Right lobe of liver (tissue), 6 donors: ENCODE data around the gene DZIP1L. TPM values are rescaled to one million over a fixed set of nuclear protein-coding genes. Genes with fewer than 3 reads are reported as not detected.

Experiments
- ATAC-seq, 4 donors: fragments of 200-7000 bp; cut with Tn5 transposase; one replicate each; pipeline ENCODE4 v1.9.1; 2020; ENCODE audit warnings: mild to moderate bottlenecking in 4 of 4, moderate library complexity in 4 of 4
- DNase-seq, 3 donors: peaks; one replicate each; pipeline ENCODE4 v3.0.0-alpha.2; 2020
- H3K27ac ChIP-seq, 3 donors: fragments of 200-600 bp; one replicate each; pipeline ENCODE4 v1.8.0; 2022
- H3K27me3 ChIP-seq, 2 donors: fragments of 200-600 bp; one replicate each; pipeline ENCODE4 v1.8.0; 2022
- H3K36me3 ChIP-seq, 4 donors: fragments of 200-600 bp; sonication (generic) in 1 of 4; one replicate each; pipeline versions ENCODE4 v1.5.1 to v1.8.0; 2017 to 2022; ENCODE audit warnings: control low read depth in 1 of 4
- H3K4me1 ChIP-seq, 4 donors: fragments of 200-600 bp; sonication (generic) in 1 of 4; one replicate each; pipeline versions ENCODE4 v1.5.1 to v1.8.0; 2017 to 2022; ENCODE audit warnings: control low read depth in 1 of 4
- H3K4me3 ChIP-seq, 3 donors: fragments of 200-600 bp; one replicate each; pipeline ENCODE4 v1.8.0; 2022
- H3K9me3 ChIP-seq, 4 donors: fragments of 200-600 bp; sonication (generic) in 1 of 4; one replicate each; pipeline versions ENCODE4 v1.5.1 to v1.8.0; 2017 to 2022; ENCODE audit warnings: control low read depth in 1 of 4
- POLR2A ChIP-seq: fragments of 450-650 bp; IDR thresholded peaks from one replicate; pipeline ENCODE4 v1.6.1; 2017; ENCODE audit warnings: antibody characterized with exemption, mild to moderate bottlenecking
- WGBS: methylation state at CpG from one replicate; pipeline ENCODE4 v1.1.6; 2018; ENCODE audit warnings: low coverage, low lambda C conversion rate; ENCODE audit not compliant: insufficient coverage; ENCODE audit errors: missing lambda C conversion rate; 5-methylcytosine and 5-hydroxymethylcytosine counted together
- intact Hi-C, 2 donors: fragments of 100-400 bp; cut with DNase I; formaldehyde crosslinking; loops; one replicate each; pipeline versions ENCODE4 v1.11.2 to v1.14.1; 2022
- total RNA-seq, 6 experiments: library from RNA; depleted of rRNA in 2 of 6; stranded (reverse); fragments of >200 nt in 2 of 6; fragmentation: NEBNext Ultra II Directional in 3 of 6; extraction: Animal tissue kit (Norgen Biotek cat#: 25700) in 3 of 6; gene quantifications; one replicate each; pipeline versions ENCODE4 v1.1.0 to v1.2.4, GENCODE V29; 2016 to 2023
- TF ChIP-seq, protein P1 (sequence below), 4 donors: fragments of 200-600 bp in 3 of 4; fragments of 450-650 bp in 1 of 4; IDR thresholded peaks; one replicate each; pipeline versions ENCODE4 v1.5.1 to v1.8.0; 2016 to 2022; ENCODE audit warnings: antibody characterized with exemption in 4 of 4, mild to moderate bottlenecking in 2 of 4
- donor health status: DM: no; HTN: yes; CAD: no.
- donor health status: DM: no; HTN: no; CAD: no.
- donor health status: DM: no; HTN: no; CAD: no.
- donor health status: DM: no; HTN: yes; CAD: no.
- donor health status: DM: no; HTN: yes; CAD: no.

The DZIP1L gene
- total RNA-seq, 6 experiments from 2014 or later = 0.92 to 2.2 (median 1.2) TPM

DNA sequence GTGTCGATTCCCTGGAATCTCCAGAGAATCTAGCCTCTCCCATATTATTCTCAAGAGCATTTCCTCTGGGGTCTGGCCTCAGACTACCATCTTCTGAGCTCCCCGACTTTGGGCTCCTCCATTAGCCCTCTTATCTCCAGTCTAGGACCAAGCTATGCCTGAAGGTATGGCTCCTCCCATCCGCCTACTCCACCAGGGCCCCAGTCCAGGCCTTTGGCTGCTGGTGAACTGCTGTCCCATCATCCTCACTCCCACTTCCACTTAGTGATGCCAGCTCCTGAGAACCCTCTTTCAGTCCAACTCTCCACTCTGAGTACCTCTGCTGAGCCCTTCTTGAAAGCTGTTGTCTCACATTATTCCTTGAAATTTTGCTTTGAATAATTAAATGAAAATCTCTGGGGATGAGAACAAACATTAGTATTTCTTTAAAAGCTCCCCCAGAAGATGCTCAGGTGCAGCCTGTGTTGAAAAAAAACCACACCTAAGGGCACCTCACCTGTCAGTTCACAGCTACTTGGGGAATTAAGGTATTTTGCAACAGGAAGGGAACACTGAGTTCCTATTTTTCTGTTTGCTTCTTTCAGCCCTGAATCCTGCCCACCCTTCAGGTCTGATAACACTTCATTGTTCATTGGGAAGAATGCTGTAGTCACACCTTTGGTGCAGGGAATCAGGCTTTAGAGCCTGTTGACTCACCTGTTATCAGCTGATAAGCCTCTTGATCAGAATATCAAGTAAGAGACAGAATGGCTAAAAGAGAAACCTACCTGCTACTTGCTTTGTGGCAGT lies 95.9 kb downstream of the DZIP1L start:
- no peak overlapping the region for H3K4me3 ChIP-seq
- no peak overlapping the region for H3K27ac ChIP-seq
- intact Hi-C loops = no loop called here
- no peaks in the 10 kb centered on the region for H3K27me3 ChIP-seq
- no peaks in the 10 kb centered on the region for H3K4me1 ChIP-seq
- TF ChIP-seq POLR2A = no peak
- TF ChIP-seq, protein P1, sequence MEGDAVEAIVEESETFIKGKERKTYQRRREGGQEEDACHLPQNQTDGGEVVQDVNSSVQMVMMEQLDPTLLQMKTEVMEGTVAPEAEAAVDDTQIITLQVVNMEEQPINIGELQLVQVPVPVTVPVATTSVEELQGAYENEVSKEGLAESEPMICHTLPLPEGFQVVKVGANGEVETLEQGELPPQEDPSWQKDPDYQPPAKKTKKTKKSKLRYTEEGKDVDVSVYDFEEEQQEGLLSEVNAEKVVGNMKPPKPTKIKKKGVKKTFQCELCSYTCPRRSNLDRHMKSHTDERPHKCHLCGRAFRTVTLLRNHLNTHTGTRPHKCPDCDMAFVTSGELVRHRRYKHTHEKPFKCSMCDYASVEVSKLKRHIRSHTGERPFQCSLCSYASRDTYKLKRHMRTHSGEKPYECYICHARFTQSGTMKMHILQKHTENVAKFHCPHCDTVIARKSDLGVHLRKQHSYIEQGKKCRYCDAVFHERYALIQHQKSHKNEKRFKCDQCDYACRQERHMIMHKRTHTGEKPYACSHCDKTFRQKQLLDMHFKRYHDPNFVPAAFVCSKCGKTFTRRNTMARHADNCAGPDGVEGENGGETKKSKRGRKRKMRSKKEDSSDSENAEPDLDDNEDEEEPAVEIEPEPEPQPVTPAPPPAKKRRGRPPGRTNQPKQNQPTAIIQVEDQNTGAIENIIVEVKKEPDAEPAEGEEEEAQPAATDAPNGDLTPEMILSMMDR (IDR thresholded peaks at IDR 0.05) = no peak
- no peak for ATAC-seq
- no peak for DNase-seq
- no peaks in the 10 kb centered on the region for H3K9me3 ChIP-seq
- no peaks in the 10 kb centered on the region for H3K36me3 ChIP-seq
- WGBS = 82% methylated on average over 3 of the region's 3 CpGs

DNA sequence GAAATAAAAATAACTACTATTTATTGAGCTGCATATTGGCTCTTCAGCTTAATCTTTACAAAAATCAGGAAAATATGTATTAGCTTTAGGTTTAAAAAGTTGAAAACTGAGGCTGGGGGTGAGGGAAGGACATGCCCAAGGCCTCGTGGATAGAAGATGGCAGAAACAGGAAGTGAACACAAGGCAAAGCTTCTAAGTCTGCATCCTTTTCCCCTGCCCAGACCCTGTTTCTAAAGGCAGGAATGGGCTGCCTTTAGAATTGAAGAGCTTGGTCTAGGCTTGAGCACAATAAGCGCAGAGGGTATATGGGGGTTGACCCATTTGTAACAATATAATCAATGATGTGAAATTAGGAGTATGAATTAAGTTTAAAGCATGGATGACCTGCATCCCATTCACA lies 99.3 kb downstream of the DZIP1L start:
- H3K9me3 ChIP-seq = no peaks in the 10 kb centered on the region
- no peaks in the 10 kb centered on the region for H3K4me1 ChIP-seq
- H3K27me3 ChIP-seq = no peaks in the 10 kb centered on the region
- H3K36me3 ChIP-seq = no peaks in the 10 kb centered on the region
- DNase-seq (no peak), ATAC-seq (no peak)
- no peak overlapping the region for H3K4me3 ChIP-seq
- TF ChIP-seq POLR2A = no peak
- TF ChIP-seq, protein P1 (IDR thresholded peaks at IDR 0.05) = no peak
- WGBS = 64% methylated on average over 2 of the region's 2 CpGs
- no peak overlapping the region for H3K27ac ChIP-seq
- intact Hi-C loops = no loop called here

DNA sequence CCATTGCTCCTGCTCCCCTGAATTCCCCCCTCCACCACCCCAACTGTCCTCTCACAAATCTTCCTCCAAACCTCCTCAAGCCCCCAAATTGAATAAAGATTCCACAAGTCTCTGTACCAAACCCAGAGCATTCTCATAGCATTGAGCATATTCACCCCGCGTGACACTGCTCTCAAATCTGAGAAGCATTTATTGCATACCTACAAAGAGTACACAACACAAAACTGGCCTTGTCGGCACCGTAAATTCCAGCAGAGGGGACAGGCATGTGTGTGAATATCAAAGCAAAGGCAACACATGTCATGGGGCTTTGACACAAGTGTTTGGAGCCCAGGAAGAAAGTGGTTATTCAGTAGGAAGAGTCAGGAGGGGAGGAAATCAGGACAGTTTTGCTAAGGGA lies 102.9 kb downstream of the DZIP1L start:
- no peak for TF ChIP-seq POLR2A
- TF ChIP-seq, protein P1 (IDR thresholded peaks at IDR 0.05) = no peak
- 78% methylated on average over 4 of the region's 4 CpGs for WGBS
- no peak overlapping the region for H3K27ac ChIP-seq
- H3K36me3 ChIP-seq = no peaks in the 10 kb centered on the region
- intact Hi-C loops = no loop called here
- no peaks in the 10 kb centered on the region for H3K4me1 ChIP-seq
- ATAC-seq (no peak), DNase-seq (no peak)
- H3K4me3 ChIP-seq = no peak overlapping the region
- H3K9me3 ChIP-seq = no peaks in the 10 kb centered on the region
- H3K27me3 ChIP-seq = no peaks in the 10 kb centered on the region

Other genes starting within 250 kb of the DZIP1L start
- gene CLDN18, start 105.4 kb downstream of the DZIP1L start, total RNA-seq = not detected
- not detected for gene A4GNT, start 16.8 kb upstream of the DZIP1L start, total RNA-seq
- 1 to 10 TPM; 3.2 to 6.1 (median 4.6) TPM for gene DBR1, start 59.3 kb upstream of the DZIP1L start, total RNA-seq
- 10 to 100 TPM; 15.5 to 24.6 (median 18.6) TPM for gene ARMC8, start 71.7 kb upstream of the DZIP1L start, total RNA-seq
- gene NME9, start 214.2 kb upstream of the DZIP1L start, total RNA-seq = not detected
- 1 to 10 TPM; 2.5 to 7.9 (median 6.9) TPM for gene MRAS, start 233.0 kb upstream of the DZIP1L start, total RNA-seq